ENCODE measurements around the gene SHBG. TPM values are rescaled to one million over a fixed set of nuclear protein-coding genes. Genes with fewer than 3 reads are reported as not detected.
A peak's percentile ranks its signal among the peaks of the same experiment; 100 is the strongest.

Gene SHBG
- total RNA-seq, 1 experiment from 2014 or later: 1.2 TPM

DNA sequence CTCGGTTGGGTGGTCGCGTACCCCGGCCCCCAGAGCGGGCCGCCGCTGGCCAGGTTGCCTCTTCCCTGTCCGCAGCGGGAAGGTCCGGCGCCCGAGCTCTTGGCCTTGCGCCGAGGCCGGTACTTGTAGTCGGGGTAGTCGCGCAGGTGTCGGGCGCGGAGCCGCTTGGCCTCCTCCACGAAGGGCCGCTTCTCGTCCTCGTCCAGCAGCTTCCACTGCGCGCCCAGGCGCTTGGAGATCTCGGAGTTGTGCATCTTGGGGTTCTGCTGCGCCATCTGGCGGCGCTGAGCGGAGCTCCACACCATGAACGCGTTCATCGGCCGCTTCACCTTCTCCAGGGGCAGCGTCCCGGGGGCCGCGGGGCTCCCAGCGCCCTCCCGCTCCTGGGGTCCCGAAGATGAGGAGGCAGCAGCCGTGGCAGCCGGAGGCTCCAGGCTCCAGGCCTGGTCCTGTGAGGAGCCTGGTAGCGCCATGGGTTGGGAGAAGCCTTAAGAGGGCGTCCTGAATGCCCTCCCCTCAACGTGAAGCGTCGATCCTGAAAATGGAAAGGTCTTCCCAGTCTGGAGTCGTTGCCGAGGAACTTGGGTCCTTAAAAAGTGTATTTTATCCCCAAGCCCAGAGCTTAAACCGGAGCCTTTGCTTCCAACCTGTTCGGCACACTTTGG is 40.6 kb upstream of the SHBG start:
- no peak overlapping the region for H3K4me3 ChIP-seq (ENCODE audit: low read depth, low read length)
- POLR2A ChIA-PET: no interaction called here
- DNase-seq: no peak

DNA sequence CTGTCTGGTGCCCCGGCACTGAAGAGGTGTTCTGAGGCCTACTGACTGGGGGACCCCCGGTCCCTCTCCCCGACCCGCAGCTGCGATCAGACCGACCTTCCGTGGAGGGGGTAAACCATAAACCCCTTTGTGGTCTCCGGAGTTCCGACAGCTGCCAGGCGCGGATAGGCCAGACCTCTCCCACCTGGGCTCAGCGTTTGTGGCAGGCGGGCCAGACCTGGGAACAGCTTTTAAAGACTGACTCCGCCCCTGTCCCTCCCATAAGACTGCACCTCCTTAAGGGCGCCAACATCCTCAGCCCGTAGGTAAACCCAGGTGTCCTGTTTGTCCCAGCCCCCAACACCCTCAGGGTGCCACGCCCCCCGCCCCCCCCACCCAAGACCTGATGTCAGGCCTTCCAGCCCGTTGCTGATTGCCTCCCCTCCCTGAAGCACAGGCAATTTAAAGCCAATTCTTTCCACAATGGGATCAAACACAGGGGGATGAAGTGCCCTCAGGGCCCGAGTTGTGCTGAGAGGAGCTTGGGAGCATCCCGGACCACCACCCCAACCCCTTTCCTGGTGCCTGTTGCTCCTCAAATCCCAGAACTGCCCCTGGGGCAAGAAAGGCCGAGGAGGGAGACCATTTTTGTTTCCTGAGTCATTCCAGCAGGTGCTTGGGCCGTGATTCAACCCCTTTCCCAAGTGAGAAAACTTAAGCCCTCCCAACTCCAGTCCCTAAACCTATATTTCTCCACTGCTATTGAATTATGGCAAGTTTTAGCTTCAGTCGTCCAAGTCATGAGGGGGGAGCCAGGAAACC is 39.8 kb upstream of the SHBG start, which contains the start of gene SOX15:
Gene SOX15, minus strand, starts transcription at position 204 of the 801 bp plus-strand sequence. CDS start 418 bp downstream, outside the sequence.
- TF ChIP-seq, protein P1, sequence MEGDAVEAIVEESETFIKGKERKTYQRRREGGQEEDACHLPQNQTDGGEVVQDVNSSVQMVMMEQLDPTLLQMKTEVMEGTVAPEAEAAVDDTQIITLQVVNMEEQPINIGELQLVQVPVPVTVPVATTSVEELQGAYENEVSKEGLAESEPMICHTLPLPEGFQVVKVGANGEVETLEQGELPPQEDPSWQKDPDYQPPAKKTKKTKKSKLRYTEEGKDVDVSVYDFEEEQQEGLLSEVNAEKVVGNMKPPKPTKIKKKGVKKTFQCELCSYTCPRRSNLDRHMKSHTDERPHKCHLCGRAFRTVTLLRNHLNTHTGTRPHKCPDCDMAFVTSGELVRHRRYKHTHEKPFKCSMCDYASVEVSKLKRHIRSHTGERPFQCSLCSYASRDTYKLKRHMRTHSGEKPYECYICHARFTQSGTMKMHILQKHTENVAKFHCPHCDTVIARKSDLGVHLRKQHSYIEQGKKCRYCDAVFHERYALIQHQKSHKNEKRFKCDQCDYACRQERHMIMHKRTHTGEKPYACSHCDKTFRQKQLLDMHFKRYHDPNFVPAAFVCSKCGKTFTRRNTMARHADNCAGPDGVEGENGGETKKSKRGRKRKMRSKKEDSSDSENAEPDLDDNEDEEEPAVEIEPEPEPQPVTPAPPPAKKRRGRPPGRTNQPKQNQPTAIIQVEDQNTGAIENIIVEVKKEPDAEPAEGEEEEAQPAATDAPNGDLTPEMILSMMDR (IDR thresholded peaks at IDR 0.05; ENCODE audit: insufficient read depth in 1 of 2, low read depth in 1 of 2, low read length in 1 of 2, severe bottlenecking in 1 of 2, unreplicated experiment in 1 of 2): no peak
- Mint-ChIP-seq H3K27me3 (ENCODE audit: insufficient read depth, unreplicated experiment) (no peaks in the 10 kb centered on the region), H3K4me1 (ENCODE audit: low read depth, unreplicated experiment) (no peaks in the 10 kb centered on the region), H3K4me3 (ENCODE audit: unreplicated experiment) (no peak within 1 kb of the TSS), H3K9me3 (ENCODE audit: unreplicated experiment) (no peaks in the 10 kb centered on the region), H3K27ac (ENCODE audit: unreplicated experiment) (peak within 1 kb of the TSS; percentile 35), H3K36me3 (ENCODE audit: insufficient read depth, unreplicated experiment) (peaks cover 53% of the 10 kb centered on the region)
- no peaks in the 10 kb centered on the region for H3K9me3 ChIP-seq
- H3K36me3 ChIP-seq (ENCODE audit: control insufficient read depth, insufficient read depth, low read length): no peaks in the 10 kb centered on the region; the same call in 1 of the 2 replicates
- no peak for DNase-seq
- intact Hi-C loops (cut with micrococcal nuclease; ENCODE audit: unreplicated experiment): no loop called here
- ChIA-PET CTCF (no interaction called here), POLR2A (no interaction called here)
- no peaks in the 10 kb centered on the region for H3K27me3 ChIP-seq (replicated peaks; ENCODE audit: control insufficient read depth, insufficient read depth, low read length)
- no TSS peak for BruUV-seq (replicated peaks)
- H3K4me3 ChIP-seq (ENCODE audit: low read depth, low read length): no peak within 1 kb of the TSS
- H3K4me1 ChIP-seq: no peaks in the 10 kb centered on the region

More for the DNA sequence above, 40.6 kb upstream of the SHBG start:
- Histone ChIP-seq H3K27me3 (replicated peaks; ENCODE audit: control insufficient read depth, insufficient read depth, low read length) (no peaks in the 10 kb centered on the region), H3K36me3 (ENCODE audit: control insufficient read depth, insufficient read depth, low read length) (no peaks in the 10 kb centered on the region; the same call in 1 of the 2 replicates), H3K4me1 (no peaks in the 10 kb centered on the region), H3K9me3 (no peaks in the 10 kb centered on the region)
- H3K27ac Mint-ChIP-seq (ENCODE audit: unreplicated experiment): no peak overlapping the region
- CTCF ChIA-PET: no interaction called here
- H3K27me3 Mint-ChIP-seq (ENCODE audit: insufficient read depth, unreplicated experiment): no peaks in the 10 kb centered on the region
- H3K4me3 Mint-ChIP-seq (ENCODE audit: unreplicated experiment): no peak overlapping the region
- H3K36me3 Mint-ChIP-seq (ENCODE audit: insufficient read depth, unreplicated experiment): peaks cover 48% of the 10 kb centered on the region
- H3K4me1 Mint-ChIP-seq (ENCODE audit: low read depth, unreplicated experiment): peaks cover 4% of the 10 kb centered on the region
- TF ChIP-seq, protein P1 (IDR thresholded peaks at IDR 0.05; ENCODE audit: insufficient read depth in 1 of 2, low read depth in 1 of 2, low read length in 1 of 2, severe bottlenecking in 1 of 2, unreplicated experiment in 1 of 2): no peak
- BruUV-seq (replicated peaks): no TSS peak
- H3K9me3 Mint-ChIP-seq (ENCODE audit: unreplicated experiment): no peaks in the 10 kb centered on the region
- intact Hi-C loops (cut with micrococcal nuclease; ENCODE audit: unreplicated experiment): no loop called here

DNA sequence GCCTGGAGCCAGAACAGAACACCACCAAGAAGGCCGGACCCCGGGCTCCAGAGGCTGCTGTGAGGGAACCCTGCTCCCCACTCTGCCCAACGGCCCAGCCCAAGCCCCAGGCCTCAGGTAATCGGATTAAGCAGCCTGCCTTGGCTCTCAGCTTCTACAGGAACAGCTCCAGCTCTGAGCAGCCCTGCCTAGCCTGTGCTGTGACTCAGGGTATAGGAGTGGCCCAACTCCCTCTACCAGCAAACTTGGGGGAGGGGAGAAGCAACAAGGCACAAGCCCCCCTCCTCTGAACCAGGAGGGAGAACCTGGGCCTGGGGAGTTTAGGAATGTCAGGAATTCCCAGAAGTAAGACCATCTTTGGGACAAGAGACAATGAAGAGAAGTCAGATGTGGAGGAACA is 39.2 kb upstream of the SHBG start:
- Mint-ChIP-seq H3K9me3 (ENCODE audit: unreplicated experiment) (no peaks in the 10 kb centered on the region), H3K4me1 (ENCODE audit: low read depth, unreplicated experiment) (no peaks in the 10 kb centered on the region), H3K27ac (ENCODE audit: unreplicated experiment) (peak overlapping the region; percentile 35), H3K4me3 (ENCODE audit: unreplicated experiment) (no peak overlapping the region), H3K36me3 (ENCODE audit: insufficient read depth, unreplicated experiment) (peaks cover 60% of the 10 kb centered on the region), H3K27me3 (ENCODE audit: insufficient read depth, unreplicated experiment) (no peaks in the 10 kb centered on the region)
- POLR2A ChIA-PET: no interaction called here
- CTCF ChIA-PET: no interaction called here
- no TSS peak for BruUV-seq (replicated peaks)
- H3K9me3 ChIP-seq: no peaks in the 10 kb centered on the region
- H3K36me3 ChIP-seq (ENCODE audit: control insufficient read depth, insufficient read depth, low read length): no peaks in the 10 kb centered on the region
- intact Hi-C loops (cut with micrococcal nuclease; ENCODE audit: unreplicated experiment): no loop called here
- TF ChIP-seq, protein P1 (IDR thresholded peaks at IDR 0.05; ENCODE audit: insufficient read depth in 1 of 2, low read depth in 1 of 2, low read length in 1 of 2, severe bottlenecking in 1 of 2, unreplicated experiment in 1 of 2): no peak
- H3K4me1 ChIP-seq: no peaks in the 10 kb centered on the region
- H3K4me3 ChIP-seq (ENCODE audit: low read depth, low read length): no peak overlapping the region
- no peak for DNase-seq
- no peaks in the 10 kb centered on the region for H3K27me3 ChIP-seq (replicated peaks; ENCODE audit: control insufficient read depth, insufficient read depth, low read length)

Data from Caco-2 (cell line).